Fibroblast of lung (primary cell): Measurements from ENCODE around the gene CRTC1. TPM values are rescaled to one million over a fixed set of nuclear protein-coding genes. Genes with fewer than 3 reads are reported as not detected.

Source experiments
- DNase-seq, 2 donors: peaks; one replicate each; pipeline versions ENCODE4 v3.0.0 to v3.0.0-alpha.2; 2010; ENCODE audit warnings: low read depth in 2 of 2
- H2AFZ ChIP-seq: 2 replicates; pipeline ENCODE4 v1.5.1; 2012; ENCODE audit warnings: low read length, control low read depth, inconsistent platforms
- H3K27ac ChIP-seq: 2 replicates; pipeline ENCODE4 v1.5.1; 2011; ENCODE audit warnings: low read length, control low read depth; ENCODE audit not compliant: insufficient read depth
- H3K27me3 ChIP-seq: 2 replicates; pipeline ENCODE4 v1.5.1; 2011; ENCODE audit warnings: mild to moderate bottlenecking, low read length; ENCODE audit not compliant: control insufficient read depth, insufficient read depth
- H3K36me3 ChIP-seq: 2 replicates; pipeline ENCODE4 v1.5.1; 2011; ENCODE audit warnings: low read length; ENCODE audit not compliant: control insufficient read depth, insufficient read depth
- H3K4me1 ChIP-seq: 2 replicates; pipeline ENCODE4 v1.5.1; 2011; ENCODE audit warnings: low read length; ENCODE audit not compliant: control insufficient read depth, insufficient read depth; ENCODE audit errors: extremely low read depth
- H3K4me2 ChIP-seq: 2 replicates; pipeline ENCODE4 v1.5.1; 2011; ENCODE audit warnings: low read length, control low read depth; ENCODE audit not compliant: insufficient read depth; ENCODE audit errors: extremely low read depth
- H3K4me3 ChIP-seq, 4 experiments: fragments of 200-600 bp in 1 of 4; sonication (generic) in 1 of 4; replicated peaks in 1 of 4; 2 replicates each; pipeline ENCODE4 v1.5.1; 2011 to 2016; ENCODE audit warnings: low read length in 4 of 4, low read depth in 3 of 4, mild to moderate bottlenecking in 3 of 4, control low read depth in 2 of 4, inconsistent platforms in 1 of 4, mixed read lengths in 1 of 4; ENCODE audit not compliant: insufficient read depth in 1 of 4; ENCODE audit errors: control extremely low read depth in 1 of 4
- H3K79me2 ChIP-seq: 2 replicates; pipeline ENCODE4 v1.5.1; 2012; ENCODE audit warnings: mild to moderate bottlenecking, low read length, inconsistent platforms; ENCODE audit not compliant: control insufficient read depth, insufficient read depth
- H3K9ac ChIP-seq: 2 replicates; pipeline ENCODE4 v1.5.1; 2011; ENCODE audit warnings: mild to moderate bottlenecking, low read length, control low read depth; ENCODE audit not compliant: insufficient read depth
- H3K9me3 ChIP-seq: 2 replicates; pipeline ENCODE4 v1.5.1; 2012; ENCODE audit warnings: low read depth, low read length; ENCODE audit not compliant: control insufficient read depth, insufficient read depth
- H4K20me1 ChIP-seq: 2 replicates; pipeline ENCODE4 v1.5.1; 2011; ENCODE audit warnings: low read length; ENCODE audit not compliant: control insufficient read depth, insufficient read depth; ENCODE audit errors: extremely low read depth
- CTCF ChIP-seq, 2 donors: IDR thresholded peaks in 1 of 2; conservative IDR thresholded peaks in 1 of 2; 1 replicate in 1 of 2; 2 replicates in 1 of 2; pipeline ENCODE4 v1.5.1; 2011 to 2012; ENCODE audit warnings: low read length in 2 of 2, control low read depth in 1 of 2, inconsistent platforms in 1 of 2, low read depth in 1 of 2, mild to moderate bottlenecking in 1 of 2
- EZH2 ChIP-seq: IDR thresholded peaks from 2 replicates; pipeline ENCODE4 v1.5.1; 2012; ENCODE audit warnings: low read length, control low read depth, mild to moderate bottlenecking; ENCODE audit errors: missing control alignments
- polyA plus RNA-seq, 2 donors: library from polyadenylated mRNA; depleted of rRNA in 1 of 2; stranded (reverse) in 1 of 2; unstranded in 1 of 2; fragments of >200 nt; gene quantifications; 2 replicates each; pipeline ENCODE4 v1.2.1, GENCODE V29; 2011 to 2012; ENCODE audit warnings: missing spikeins in 1 of 2
- total RNA-seq: library from RNA; depleted of rRNA; stranded (reverse); fragments of >200 nt; gene quantifications from 2 replicates; pipeline ENCODE4 v1.2.1, GENCODE V29; 2014

CRTC1 gene
- total and polyA plus RNA-seq, 2 donors (not counting 1 experiment from before 2014, with no cell fraction given), result 1.2 to 2.0 TPM

GRCh38 chr19:18759995-18760426 is 76.5 kb downstream of the CRTC1 start:
- Histone ChIP-seq H3K79me2 (no peaks in the 10 kb centered on the region), H3K4me1 (peaks cover 6% of the 10 kb centered on the region), H3K9me3 (no peaks in the 10 kb centered on the region), H3K27me3 (no peaks in the 10 kb centered on the region), H3K4me2 (no peak overlapping the region), H3K9ac (no peak overlapping the region), H2AFZ (no peak overlapping the region), H3K36me3 (no peaks in the 10 kb centered on the region), H4K20me1 (no peaks in the 10 kb centered on the region), H3K27ac (no peak overlapping the region), H3K4me3 (no peak overlapping the region)
- TF ChIP-seq CTCF (conservative IDR thresholded peaks at IDR 0.05 in 1 of 2, IDR thresholded peaks at IDR 0.05 in 1 of 2; ENCODE audit: low read depth in 1 of 2, low read length in 2 of 2) (no peak), EZH2 (no peak)
- no peak for DNase-seq

GRCh38 chr19:18760440-18761383 is 77.2 kb downstream of the CRTC1 start:
- Histone ChIP-seq H3K4me2 (no peak overlapping the region), H3K36me3 (no peaks in the 10 kb centered on the region), H3K4me1 (peaks cover 6% of the 10 kb centered on the region), H3K79me2 (no peaks in the 10 kb centered on the region), H3K9ac (no peak overlapping the region), H3K27me3 (no peaks in the 10 kb centered on the region), H3K4me3 (no peak overlapping the region), H4K20me1 (no peaks in the 10 kb centered on the region), H3K9me3 (no peaks in the 10 kb centered on the region), H2AFZ (no peak overlapping the region), H3K27ac (no peak overlapping the region)
- no peak for DNase-seq
- TF ChIP-seq EZH2, result no peak
- TF ChIP-seq CTCF (conservative IDR thresholded peaks at IDR 0.05 in 1 of 2, IDR thresholded peaks at IDR 0.05 in 1 of 2; ENCODE audit: low read depth in 1 of 2, low read length in 2 of 2), result no peak

GRCh38 chr19:18761531-18762110 is 78.1 kb downstream of the CRTC1 start:
- H4K20me1 ChIP-seq, result no peaks in the 10 kb centered on the region
- peaks cover 6% of the 10 kb centered on the region for H3K4me1 ChIP-seq
- no peaks in the 10 kb centered on the region for H3K27me3 ChIP-seq
- no peaks in the 10 kb centered on the region for H3K9me3 ChIP-seq
- H3K79me2 ChIP-seq, result no peaks in the 10 kb centered on the region
- no peaks in the 10 kb centered on the region for H3K36me3 ChIP-seq
- TF ChIP-seq CTCF (conservative IDR thresholded peaks at IDR 0.05 in 1 of 2, IDR thresholded peaks at IDR 0.05 in 1 of 2; ENCODE audit: low read depth in 1 of 2, low read length in 2 of 2) (no peak), EZH2 (no peak)
- no peak overlapping the region for H3K27ac ChIP-seq
- DNase-seq, result no peak
- no peak overlapping the region for H2AFZ ChIP-seq
- no peak overlapping the region for H3K4me3 ChIP-seq
- no peak overlapping the region for H3K9ac ChIP-seq
- H3K4me2 ChIP-seq, result no peak overlapping the region
